HEK293 (cell line): ENCODE measurements around the gene APLP2.
A peak's percentile ranks its signal among the peaks of the same experiment; 100 is the strongest.

ENCODE experiments used
- CTCF ChIA-PET: fragments of 350-600 bp; formaldehyde crosslinking; extraction: SDS; loops from one replicate; lab custom pipeline; 2021; ENCODE audit warnings: antibody characterized with exemption; lab: Yijun Ruan, JAX
- POLR2A ChIA-PET: fragments of 300-600 bp; formaldehyde crosslinking; extraction: SDS; loops from one replicate; lab custom pipeline; 2020; ENCODE audit warnings: antibody characterized with exemption, inconsistent platforms; lab: Yijun Ruan, JAX
- H3K27ac ChIP-seq: fragments of 200-500 bp; sonication (Bioruptor generic); 2 replicates; pipeline ENCODE4 v1.5.1; 2014; ENCODE audit warnings: low read depth, low read length, control low read depth, inconsistent platforms; ENCODE audit errors: extremely low read depth
- H3K36me3 ChIP-seq, 2 experiments: fragments of 200-500 bp in 1 of 2; sonication (Bioruptor generic) in 1 of 2; 1 replicate in 1 of 2; 2 replicates in 1 of 2; pipeline ENCODE4 v1.5.1; 2014 to 2017; ENCODE audit warnings: inconsistent platforms in 2 of 2, low read length in 2 of 2; ENCODE audit not compliant: control insufficient read depth in 2 of 2, insufficient read depth in 1 of 2
- H3K4me1 ChIP-seq: fragments of 200-500 bp; sonication (Bioruptor generic); 2 replicates; pipeline ENCODE4 v1.5.1; 2014; ENCODE audit warnings: mild to moderate bottlenecking, low read length, inconsistent platforms; ENCODE audit not compliant: control insufficient read depth, insufficient read depth
- H3K4me3 ChIP-seq: 2 replicates; pipeline ENCODE4 v1.5.1; 2011; ENCODE audit warnings: low read depth, mild to moderate bottlenecking, control low read depth, low read length, moderate library complexity
- H3K9me3 ChIP-seq: fragments of 200-500 bp; sonication (Bioruptor generic); 2 replicates; pipeline ENCODE4 v1.5.1; 2014; ENCODE audit warnings: low read depth, low read length, inconsistent platforms; ENCODE audit not compliant: control insufficient read depth, insufficient read depth
- BCL11B ChIP-seq: fragments of 450-650 bp; formaldehyde crosslinking; IDR thresholded peaks from 2 replicates; pipeline ENCODE4 v1.5.1; 2016; ENCODE audit warnings: low read depth, missing biosample characterization, missing genetic modification characterization
- FEZF1 ChIP-seq: fragments of 450-650 bp; formaldehyde crosslinking; IDR thresholded peaks from 2 replicates; pipeline ENCODE4 v1.5.1; 2016; ENCODE audit warnings: missing biosample characterization, missing genetic modification characterization
- GLI2 ChIP-seq: fragments of 450-650 bp; formaldehyde crosslinking; IDR thresholded peaks from 2 replicates; pipeline ENCODE4; 2017; ENCODE audit warnings: missing biosample characterization, missing genetic modification characterization, low read depth, borderline replicate concordance
- HIC1 ChIP-seq: fragments of 450-650 bp; formaldehyde crosslinking; IDR thresholded peaks from 2 replicates; pipeline ENCODE4 v1.5.1; 2016; ENCODE audit warnings: missing biosample characterization, missing genetic modification characterization
- KLF7 ChIP-seq: fragments of 450-650 bp; formaldehyde crosslinking; IDR thresholded peaks from 2 replicates; pipeline ENCODE4 v1.5.1; 2016; ENCODE audit warnings: missing biosample characterization, missing genetic modification characterization, borderline replicate concordance
- REST ChIP-seq: fragments of 450-650 bp; formaldehyde crosslinking; IDR thresholded peaks from 2 replicates; pipeline ENCODE4 v1.5.1; 2016; ENCODE audit warnings: missing biosample characterization, missing genetic modification characterization
- TCF7L2 ChIP-seq: IDR thresholded peaks from 2 replicates; pipeline ENCODE4 v1.6.1; 2011; ENCODE audit warnings: low read depth, mild to moderate bottlenecking, inconsistent platforms, low read length, moderate library complexity, borderline replicate concordance
- TRIM28 ChIP-seq: IDR thresholded peaks from 2 replicates; pipeline ENCODE4 v1.6.1; 2011; ENCODE audit warnings: low read length, control low read depth, borderline replicate concordance
- YY1 ChIP-seq: fragments of 450-650 bp; formaldehyde crosslinking; IDR thresholded peaks from 2 replicates; pipeline ENCODE4 v1.5.1; 2018; ENCODE audit warnings: missing biosample characterization, missing genetic modification characterization
- ZBTB1 ChIP-seq: fragments of 450-650 bp; formaldehyde crosslinking; IDR thresholded peaks from 2 replicates; pipeline ENCODE4 v1.5.1; 2016; ENCODE audit warnings: missing biosample characterization, missing genetic modification characterization
- ZNF10 ChIP-seq: fragments of 450-650 bp; formaldehyde crosslinking; IDR thresholded peaks from 2 replicates; pipeline ENCODE4 v1.5.1; 2017; ENCODE audit warnings: missing biosample characterization, missing genetic modification characterization
- ZNF112 ChIP-seq: fragments of 450-650 bp; formaldehyde crosslinking; IDR thresholded peaks from 2 replicates; pipeline ENCODE4 v1.5.0; 2017; ENCODE audit warnings: missing biosample characterization, missing genetic modification characterization
- ZNF148 ChIP-seq: fragments of 450-650 bp; formaldehyde crosslinking; IDR thresholded peaks from 2 replicates; pipeline ENCODE4 v1.5.0; 2017; ENCODE audit warnings: missing biosample characterization, missing genetic modification characterization, borderline replicate concordance
- ZNF157 ChIP-seq: fragments of 450-650 bp; formaldehyde crosslinking; IDR thresholded peaks from 2 replicates; pipeline ENCODE4 v1.5.1; 2016; ENCODE audit warnings: missing biosample characterization, missing genetic modification characterization
- ZNF18 ChIP-seq: fragments of 450-650 bp; formaldehyde crosslinking; IDR thresholded peaks from 2 replicates; pipeline ENCODE4 v1.5.1; 2016; ENCODE audit warnings: missing biosample characterization, missing genetic modification characterization
- ZNF211 ChIP-seq: fragments of 450-650 bp; formaldehyde crosslinking; IDR thresholded peaks from 2 replicates; pipeline ENCODE4 v1.5.1; 2016; ENCODE audit warnings: low read depth, missing biosample characterization, missing genetic modification characterization
- ZNF221 ChIP-seq: fragments of 450-650 bp; formaldehyde crosslinking; IDR thresholded peaks from 2 replicates; pipeline ENCODE4 v1.5.1; 2017; ENCODE audit warnings: missing biosample characterization, missing genetic modification characterization, borderline replicate concordance
- ZNF239 ChIP-seq: fragments of 450-650 bp; formaldehyde crosslinking; IDR thresholded peaks from 2 replicates; pipeline ENCODE4 v1.5.1; 2016; ENCODE audit warnings: missing biosample characterization, missing genetic modification characterization
- ZNF335 ChIP-seq: fragments of 450-650 bp; formaldehyde crosslinking; conservative IDR thresholded peaks from 2 replicates; pipeline ENCODE4 v1.5.1; 2016; ENCODE audit warnings: missing biosample characterization, missing genetic modification characterization
- ZNF510 ChIP-seq: fragments of 450-650 bp; formaldehyde crosslinking; IDR thresholded peaks from 2 replicates; pipeline ENCODE4 v1.5.1; 2018; ENCODE audit warnings: mild to moderate bottlenecking, missing genetic modification characterization, missing biosample characterization; ENCODE audit not compliant: insufficient replicate concordance
- ZNF544 ChIP-seq: fragments of 450-650 bp; formaldehyde crosslinking; IDR thresholded peaks from 2 replicates; pipeline ENCODE4 v1.5.0; 2017; ENCODE audit warnings: missing biosample characterization, missing genetic modification characterization
- ZNF571 ChIP-seq: fragments of 450-650 bp; formaldehyde crosslinking; IDR thresholded peaks from 2 replicates; pipeline ENCODE4 v1.5.0; 2017; ENCODE audit warnings: missing biosample characterization, missing genetic modification characterization
- ZNF626 ChIP-seq: fragments of 450-650 bp; sonication (Bioruptor Pico); formaldehyde crosslinking; IDR thresholded peaks from 2 replicates; pipeline ENCODE4 v1.5.1; 2018; ENCODE audit warnings: missing biosample characterization, missing genetic modification characterization, inconsistent platforms
- ZNF654 ChIP-seq: fragments of 450-650 bp; formaldehyde crosslinking; IDR thresholded peaks from 2 replicates; pipeline ENCODE4 v1.5.1; 2016; ENCODE audit warnings: low read depth, missing biosample characterization, missing genetic modification characterization
- ZNF747 ChIP-seq: fragments of 450-650 bp; formaldehyde crosslinking; IDR thresholded peaks from 2 replicates; pipeline ENCODE4 v1.5.1; 2016; ENCODE audit warnings: missing biosample characterization, missing genetic modification characterization
- ZNF792 ChIP-seq: fragments of 450-650 bp; formaldehyde crosslinking; IDR thresholded peaks from 2 replicates; pipeline ENCODE4 v1.5.1; 2016; ENCODE audit warnings: missing biosample characterization, missing genetic modification characterization
- ZSCAN30 ChIP-seq: fragments of 450-650 bp; IDR thresholded peaks from 2 replicates; pipeline ENCODE4 v1.5.1; 2018; ENCODE audit warnings: missing biosample characterization, mild to moderate bottlenecking, missing genetic modification characterization, moderate library complexity

The APLP2 gene

GRCh38 chr11:130131961-130132850, 62.5 kb downstream of the APLP2 start (continued):
- no peak for TF ChIP-seq ZNF148
- peak; percentile 63 for TF ChIP-seq ZNF654 (tag by site-specific recombination)
- no peak for TF ChIP-seq REST (tag by site-specific recombination)
- no peak for TF ChIP-seq ZNF510
- no peak for TF ChIP-seq BCL11B (tag by site-specific recombination)
- TF ChIP-seq ZNF792 (tag by site-specific recombination), result no peak
- no peak for TF ChIP-seq ZNF544 (tag by site-specific recombination)
- TF ChIP-seq ZNF239 (tag by site-specific recombination), result no peak
- TF ChIP-seq KLF7 (tag by site-specific recombination), result no peak
- peak; percentile 94; the same call in 1 of the 2 replicates for TF ChIP-seq TRIM28
- TF ChIP-seq ZNF571 (tag by site-specific recombination), result no peak
- TF ChIP-seq ZNF211 (tag by site-specific recombination), result no peak
- TF ChIP-seq ZSCAN30 (tag by site-specific recombination), result peak; percentile 64; the same call in 1 of the 2 replicates
- TF ChIP-seq ZNF626 (tag by site-specific recombination), result no peak
- no peak for TF ChIP-seq YY1 (tag by site-specific recombination)
- TF ChIP-seq GLI2, result no peak
- TF ChIP-seq ZNF157 (tag by site-specific recombination), result no peak
- TF ChIP-seq ZNF747 (tag by site-specific recombination), result no peak
- TF ChIP-seq, all 188 proteins: peak for 5

GRCh38 chr11:130133716-130134115, 64.0 kb downstream of the APLP2 start:
- Histone ChIP-seq H3K27ac (no peak overlapping the region), H3K4me1 (no peaks in the 10 kb centered on the region), H3K4me3 (no peak overlapping the region), H3K36me3 (peaks cover 16 to 96% of the 10 kb centered on the region in 2 experiments; a peak in 2 of 3 replicates), H3K9me3 (no peaks in the 10 kb centered on the region)
- CTCF ChIA-PET, result interaction anchor here (3.6 to 8.1 kb wide), 2 partner anchors 142 to 210 kb away, joined by 27 to 118 read pairs; no protein-coding TSS in a partner anchor
- POLR2A ChIA-PET, result no interaction called here
- no peak for TF ChIP-seq HIC1 (tag by site-specific recombination)
- TF ChIP-seq ZNF10 (tag by site-specific recombination), result no peak
- no peak for TF ChIP-seq ZNF335 (tag by site-specific recombination)
- no peak for TF ChIP-seq TCF7L2
- no peak for TF ChIP-seq ZNF18
- TF ChIP-seq ZBTB1 (tag by site-specific recombination), result no peak
- TF ChIP-seq ZNF221 (tag by site-specific recombination), result no peak
- no peak for TF ChIP-seq FEZF1 (tag by site-specific recombination)
- TF ChIP-seq ZNF112 (tag by site-specific recombination), result no peak
